Measurements from ENCODE around the gene SCFD1.
A peak's percentile ranks its signal among the peaks of the same experiment; 100 is the strongest.

The SCFD1 gene

DNA sequence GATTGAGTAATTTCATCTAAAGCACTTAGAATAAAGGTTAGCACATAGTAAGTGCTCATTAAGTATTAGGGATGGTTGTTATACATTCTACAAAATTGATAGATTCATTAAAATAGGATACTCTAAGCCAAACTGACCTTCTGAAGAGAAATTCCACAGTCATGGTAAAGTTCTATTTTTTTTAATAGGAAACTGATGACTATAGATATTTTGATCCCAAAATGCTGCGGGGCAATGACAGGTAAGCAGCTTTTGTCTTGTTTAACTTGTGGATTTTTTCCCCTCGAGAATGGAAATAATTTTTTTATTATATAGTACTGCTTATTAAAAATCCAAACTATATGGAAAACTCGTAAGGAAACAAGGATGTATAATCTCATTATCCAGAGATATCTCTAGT is 97.0 kb downstream of the SCFD1 start:
- H2BK15ac ChIP-seq (ENCODE audit: low read depth, poor library complexity, severe bottlenecking), result no peak overlapping the region
- no peak overlapping the region for H3K14ac ChIP-seq (ENCODE audit: low read length in 2 of 2)
- H3K9me3 ChIP-seq (ENCODE audit: control insufficient read depth, low read length), result no peaks in the 10 kb centered on the region
- H3K4ac ChIP-seq (ENCODE audit: low read depth in 1 of 2, low read length in 2 of 2), result no peak overlapping the region
- no peak overlapping the region for H4K8ac ChIP-seq (ENCODE audit: low read length)
- no peak overlapping the region for H3K4me2 ChIP-seq (ENCODE audit: low read length, poor library complexity, severe bottlenecking)
- H2BK5ac ChIP-seq (ENCODE audit: low read depth, low read length, poor library complexity, severe bottlenecking), result no peak overlapping the region
- no peak overlapping the region for H2BK120ac ChIP-seq (ENCODE audit: low read depth, low read length)
- DNase-seq, result no peak
- no peaks in the 10 kb centered on the region for H3K4me1 ChIP-seq (ENCODE audit: control insufficient read depth, insufficient read depth, low read depth, low read length)
- no CpG with 5 or more reads among the region's 3 CpGs for WGBS
- H3K79me1 ChIP-seq (replicated peaks; ENCODE audit: low read length, poor library complexity, severe bottlenecking), result peaks cover 2% of the 10 kb centered on the region
- H4K91ac ChIP-seq (ENCODE audit: low read length), result no peak overlapping the region
- H3K9ac ChIP-seq (ENCODE audit: low read length), result no peak overlapping the region
- H2AFZ ChIP-seq (ENCODE audit: low read depth, low read length), result no peak overlapping the region
- peaks cover under 1 to 87% of the 10 kb centered on the region in 2 experiments for H3K36me3 ChIP-seq (ENCODE audit: control insufficient read depth in 1 of 2, insufficient read depth in 2 of 2, low read depth in 1 of 2, low read length in 2 of 2)
- no peak overlapping the region for H2BK12ac ChIP-seq (ENCODE audit: low read length in 2 of 2)
- no peaks in the 10 kb centered on the region for H3K27me3 ChIP-seq (ENCODE audit: control insufficient read depth in 1 of 2, insufficient read depth in 1 of 2, low read length in 2 of 2)
- H2AK5ac ChIP-seq (ENCODE audit: low read length, severe bottlenecking), result no peak overlapping the region
- H3K18ac ChIP-seq (ENCODE audit: low read depth in 1 of 2, low read length in 2 of 2), result no peak overlapping the region
- H3K27ac ChIP-seq (ENCODE audit: low read length, poor library complexity, severe bottlenecking), result no peak overlapping the region
- H3K23ac ChIP-seq (ENCODE audit: low read length in 2 of 2), result no peak overlapping the region
- H3K4me3 ChIP-seq (ENCODE audit: insufficient read depth in 1 of 2, low read depth in 1 of 2, low read length in 2 of 2), result no peak overlapping the region

DNA sequence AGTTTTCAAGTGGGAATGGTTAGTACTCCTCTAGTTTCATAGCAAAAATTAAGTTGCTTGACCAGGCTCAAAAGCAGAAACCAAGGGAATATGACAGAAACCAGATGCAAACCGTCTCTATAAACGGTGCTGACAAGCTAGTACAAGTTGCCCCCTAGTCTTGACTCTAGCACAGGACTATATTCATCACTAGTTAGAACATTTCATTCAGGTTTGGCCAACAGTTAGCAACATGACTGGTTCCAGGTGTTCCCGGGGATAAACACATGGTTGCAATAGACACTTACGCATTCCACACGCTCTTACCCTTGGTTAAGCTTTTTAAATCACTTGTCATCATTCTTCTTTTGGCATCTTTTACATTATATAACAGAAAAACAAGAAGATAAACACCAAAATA is 103.6 kb downstream of the SCFD1 start:
- H3K23ac ChIP-seq (ENCODE audit: low read length in 2 of 2), result no peak overlapping the region
- no peak overlapping the region for H3K4me3 ChIP-seq (ENCODE audit: insufficient read depth in 1 of 2, low read depth in 1 of 2, low read length in 2 of 2)
- WGBS, result 73% methylated on average over 4 of the region's 5 CpGs
- H2BK5ac ChIP-seq (ENCODE audit: low read depth, low read length, poor library complexity, severe bottlenecking), result no peak overlapping the region
- H4K8ac ChIP-seq (ENCODE audit: low read length), result no peak overlapping the region
- no peak overlapping the region for H3K9ac ChIP-seq (ENCODE audit: low read length)
- no peak overlapping the region for H2AFZ ChIP-seq (ENCODE audit: low read depth, low read length)
- H3K4ac ChIP-seq (ENCODE audit: low read depth in 1 of 2, low read length in 2 of 2), result no peak overlapping the region
- no peak overlapping the region for H2BK120ac ChIP-seq (ENCODE audit: low read depth, low read length)
- no peaks in the 10 kb centered on the region for H3K4me1 ChIP-seq (ENCODE audit: control insufficient read depth, insufficient read depth, low read depth, low read length)
- peaks cover 6 to 83% of the 10 kb centered on the region in 2 experiments for H3K36me3 ChIP-seq (ENCODE audit: control insufficient read depth in 1 of 2, insufficient read depth in 2 of 2, low read depth in 1 of 2, low read length in 2 of 2)
- peaks cover 5% of the 10 kb centered on the region for H3K9me3 ChIP-seq (ENCODE audit: control insufficient read depth, low read length)
- no peak overlapping the region for H2BK12ac ChIP-seq (ENCODE audit: low read length in 2 of 2)
- no peak overlapping the region for H3K18ac ChIP-seq (ENCODE audit: low read depth in 1 of 2, low read length in 2 of 2)
- peak; percentile 44 for DNase-seq
- H4K91ac ChIP-seq (ENCODE audit: low read length), result no peak overlapping the region
- no peaks in the 10 kb centered on the region for H3K27me3 ChIP-seq (ENCODE audit: control insufficient read depth in 1 of 2, insufficient read depth in 1 of 2, low read length in 2 of 2)
- H2BK15ac ChIP-seq (ENCODE audit: low read depth, poor library complexity, severe bottlenecking), result no peak overlapping the region
- H3K4me2 ChIP-seq (ENCODE audit: low read length, poor library complexity, severe bottlenecking), result no peak overlapping the region
- H3K27ac ChIP-seq (ENCODE audit: low read length, poor library complexity, severe bottlenecking), result no peak overlapping the region
- H3K14ac ChIP-seq (ENCODE audit: low read length in 2 of 2), result no peak overlapping the region
- H3K79me1 ChIP-seq (replicated peaks; ENCODE audit: low read length, poor library complexity, severe bottlenecking), result peaks cover 4% of the 10 kb centered on the region
- no peak overlapping the region for H2AK5ac ChIP-seq (ENCODE audit: low read length, severe bottlenecking)

DNA sequence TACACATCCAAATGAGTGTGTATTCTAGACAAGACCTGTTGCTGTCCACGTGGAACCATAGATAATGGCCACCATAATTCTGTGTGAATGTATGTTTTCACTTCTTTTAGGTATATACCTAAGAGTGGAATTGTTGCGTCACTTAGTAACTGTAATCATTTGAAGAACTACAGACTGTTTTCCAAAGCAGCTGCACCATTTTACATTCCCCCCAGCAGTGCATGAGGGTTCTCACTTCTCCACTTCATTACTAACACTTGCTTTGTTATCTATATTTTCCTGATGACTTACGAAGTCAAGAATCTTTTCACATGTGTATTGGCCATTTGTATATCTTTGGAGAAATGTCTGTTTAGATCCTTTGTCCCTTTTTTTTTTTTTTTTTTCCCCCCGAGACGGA is 106.4 kb downstream of the SCFD1 start:
- no peak overlapping the region for H3K4ac ChIP-seq (ENCODE audit: low read depth in 1 of 2, low read length in 2 of 2)
- no peak overlapping the region for H2AFZ ChIP-seq (ENCODE audit: low read depth, low read length)
- no peak overlapping the region for H3K14ac ChIP-seq (ENCODE audit: low read length in 2 of 2)
- H4K8ac ChIP-seq (ENCODE audit: low read length), result no peak overlapping the region
- no peak overlapping the region for H2BK5ac ChIP-seq (ENCODE audit: low read depth, low read length, poor library complexity, severe bottlenecking)
- H3K4me1 ChIP-seq (ENCODE audit: control insufficient read depth, insufficient read depth, low read depth, low read length), result no peaks in the 10 kb centered on the region
- no peak overlapping the region for H3K4me2 ChIP-seq (ENCODE audit: low read length, poor library complexity, severe bottlenecking)
- no peak overlapping the region for H3K4me3 ChIP-seq (ENCODE audit: insufficient read depth in 1 of 2, low read depth in 1 of 2, low read length in 2 of 2)
- DNase-seq, result no peak
- peaks cover 7% of the 10 kb centered on the region for H3K79me1 ChIP-seq (replicated peaks; ENCODE audit: low read length, poor library complexity, severe bottlenecking)
- no peak overlapping the region for H2BK120ac ChIP-seq (ENCODE audit: low read depth, low read length)
- no peak overlapping the region for H4K91ac ChIP-seq (ENCODE audit: low read length)
- H3K18ac ChIP-seq (ENCODE audit: low read depth in 1 of 2, low read length in 2 of 2), result no peak overlapping the region
- H3K9me3 ChIP-seq (ENCODE audit: control insufficient read depth, low read length), result peaks cover 5% of the 10 kb centered on the region
- peaks cover 7 to 67% of the 10 kb centered on the region in 2 experiments for H3K36me3 ChIP-seq (ENCODE audit: control insufficient read depth in 1 of 2, insufficient read depth in 2 of 2, low read depth in 1 of 2, low read length in 2 of 2)
- H3K27ac ChIP-seq (ENCODE audit: low read length, poor library complexity, severe bottlenecking), result no peak overlapping the region
- no peak overlapping the region for H2BK12ac ChIP-seq (ENCODE audit: low read length in 2 of 2)
- WGBS, result 86% methylated on average over 3 of the region's 5 CpGs
- H3K9ac ChIP-seq (ENCODE audit: low read length), result no peak overlapping the region
- no peak overlapping the region for H2BK15ac ChIP-seq (ENCODE audit: low read depth, poor library complexity, severe bottlenecking)
- H2AK5ac ChIP-seq (ENCODE audit: low read length, severe bottlenecking), result no peak overlapping the region
- H3K23ac ChIP-seq (ENCODE audit: low read length in 2 of 2), result no peak overlapping the region
- H3K27me3 ChIP-seq (ENCODE audit: control insufficient read depth in 1 of 2, insufficient read depth in 1 of 2, low read length in 2 of 2), result no peaks in the 10 kb centered on the region

DNA sequence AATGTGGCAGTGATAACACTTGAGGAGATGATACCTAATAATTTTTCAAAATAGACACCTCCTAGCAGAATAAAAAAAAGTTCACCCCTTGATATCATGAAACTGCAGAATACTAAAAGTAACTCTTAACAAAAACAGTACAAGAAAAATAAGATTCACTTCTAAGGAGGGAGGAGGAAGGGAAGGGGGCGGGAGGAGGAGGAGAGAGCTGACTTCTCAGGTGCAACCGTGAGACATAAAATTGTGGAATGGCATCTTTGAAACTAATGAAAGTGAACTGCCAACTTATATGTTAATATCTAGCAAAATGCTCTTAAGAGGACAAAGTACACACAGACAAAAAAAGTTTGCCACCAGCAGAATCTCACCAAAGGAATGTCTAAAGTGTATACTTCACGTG is 115.8 kb downstream of the SCFD1 start:
- Histone ChIP-seq H3K18ac (ENCODE audit: low read depth in 1 of 2, low read length in 2 of 2) (no peak overlapping the region), H3K27me3 (ENCODE audit: control insufficient read depth in 1 of 2, insufficient read depth in 1 of 2, low read length in 2 of 2) (no peaks in the 10 kb centered on the region), H3K4me2 (ENCODE audit: low read length, poor library complexity, severe bottlenecking) (no peak overlapping the region), H4K91ac (ENCODE audit: low read length) (no peak overlapping the region), H2AK5ac (ENCODE audit: low read length, severe bottlenecking) (no peak overlapping the region), H2BK120ac (ENCODE audit: low read depth, low read length) (no peak overlapping the region), H3K9ac (ENCODE audit: low read length) (no peak overlapping the region), H3K4me3 (ENCODE audit: insufficient read depth in 1 of 2, low read depth in 1 of 2, low read length in 2 of 2) (no peak overlapping the region), H3K9me3 (ENCODE audit: control insufficient read depth, low read length) (no peaks in the 10 kb centered on the region), H3K79me1 (replicated peaks; ENCODE audit: low read length, poor library complexity, severe bottlenecking) (peaks cover 5% of the 10 kb centered on the region), H3K4me1 (ENCODE audit: control insufficient read depth, insufficient read depth, low read depth, low read length) (no peaks in the 10 kb centered on the region), H3K23ac (ENCODE audit: low read length in 2 of 2) (no peak overlapping the region), H3K27ac (ENCODE audit: low read length, poor library complexity, severe bottlenecking) (no peak overlapping the region), H4K8ac (ENCODE audit: low read length) (no peak overlapping the region), H3K4ac (ENCODE audit: low read depth in 1 of 2, low read length in 2 of 2) (no peak overlapping the region), H3K14ac (ENCODE audit: low read length in 2 of 2) (no peak overlapping the region), H3K36me3 (ENCODE audit: control insufficient read depth in 1 of 2, insufficient read depth in 2 of 2, low read depth in 1 of 2, low read length in 2 of 2) (peaks cover 3 to 39% of the 10 kb centered on the region in 2 experiments), H2BK12ac (ENCODE audit: low read length in 2 of 2) (no peak overlapping the region), H2BK5ac (ENCODE audit: low read depth, low read length, poor library complexity, severe bottlenecking) (no peak overlapping the region), H2BK15ac (ENCODE audit: low read depth, poor library complexity, severe bottlenecking) (no peak overlapping the region), H2AFZ (ENCODE audit: low read depth, low read length) (no peak overlapping the region)
- DNase-seq, result no peak
- no CpG with 5 or more reads among the region's 3 CpGs for WGBS
